GM18867 (cell line): ENCODE measurements around the gene PLXND1.

Source experiments
- ATAC-seq: cut with Tn5 transposase; IDR thresholded peaks from one replicate; pipeline ENCODE4 v1.9.1; 2021; ENCODE audit warnings: mild to moderate bottlenecking, moderate library complexity; ENCODE audit not compliant: unreplicated experiment

PLXND1 gene

GRCh38 chr3:129513705-129514104, 92.8 kb downstream of the PLXND1 start:
- ATAC-seq = no peak

- ATAC-seq = no peak
Measured at GRCh38 chr3:129512595-129512994, 93.9 kb downstream of the PLXND1 start.

GRCh38 chr3:129507181-129507831, 99.2 kb downstream of the PLXND1 start:
- no peak for ATAC-seq

GRCh38 chr3:129506231-129506742, 100.2 kb downstream of the PLXND1 start:
- no peak for ATAC-seq

GRCh38 chr3:129505341-129505740, 101.1 kb downstream of the PLXND1 start:
- no peak for ATAC-seq
